GM12875 (cell line): Measurements from ENCODE around the gene KCNJ10.

ENCODE experiments used
- H3K4me3 ChIP-seq: one replicate; pipeline ENCODE4 v1.5.1; 2011; ENCODE audit warnings: low read depth, low read length, control low read depth
- TF ChIP-seq, protein P1 (sequence below): IDR thresholded peaks from 2 replicates; pipeline ENCODE4 v1.5.1; 2011; ENCODE audit warnings: low read depth, mild to moderate bottlenecking, control low read depth, inconsistent platforms, low read length, moderate library complexity, borderline replicate concordance; ENCODE audit not compliant: insufficient read depth

KCNJ10 gene

GRCh38 chr1:160020196-160020595, 49.8 kb downstream of the KCNJ10 start:
- H3K4me3 ChIP-seq = no peak overlapping the region
- TF ChIP-seq, protein P1, sequence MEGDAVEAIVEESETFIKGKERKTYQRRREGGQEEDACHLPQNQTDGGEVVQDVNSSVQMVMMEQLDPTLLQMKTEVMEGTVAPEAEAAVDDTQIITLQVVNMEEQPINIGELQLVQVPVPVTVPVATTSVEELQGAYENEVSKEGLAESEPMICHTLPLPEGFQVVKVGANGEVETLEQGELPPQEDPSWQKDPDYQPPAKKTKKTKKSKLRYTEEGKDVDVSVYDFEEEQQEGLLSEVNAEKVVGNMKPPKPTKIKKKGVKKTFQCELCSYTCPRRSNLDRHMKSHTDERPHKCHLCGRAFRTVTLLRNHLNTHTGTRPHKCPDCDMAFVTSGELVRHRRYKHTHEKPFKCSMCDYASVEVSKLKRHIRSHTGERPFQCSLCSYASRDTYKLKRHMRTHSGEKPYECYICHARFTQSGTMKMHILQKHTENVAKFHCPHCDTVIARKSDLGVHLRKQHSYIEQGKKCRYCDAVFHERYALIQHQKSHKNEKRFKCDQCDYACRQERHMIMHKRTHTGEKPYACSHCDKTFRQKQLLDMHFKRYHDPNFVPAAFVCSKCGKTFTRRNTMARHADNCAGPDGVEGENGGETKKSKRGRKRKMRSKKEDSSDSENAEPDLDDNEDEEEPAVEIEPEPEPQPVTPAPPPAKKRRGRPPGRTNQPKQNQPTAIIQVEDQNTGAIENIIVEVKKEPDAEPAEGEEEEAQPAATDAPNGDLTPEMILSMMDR = no peak

DNA sequence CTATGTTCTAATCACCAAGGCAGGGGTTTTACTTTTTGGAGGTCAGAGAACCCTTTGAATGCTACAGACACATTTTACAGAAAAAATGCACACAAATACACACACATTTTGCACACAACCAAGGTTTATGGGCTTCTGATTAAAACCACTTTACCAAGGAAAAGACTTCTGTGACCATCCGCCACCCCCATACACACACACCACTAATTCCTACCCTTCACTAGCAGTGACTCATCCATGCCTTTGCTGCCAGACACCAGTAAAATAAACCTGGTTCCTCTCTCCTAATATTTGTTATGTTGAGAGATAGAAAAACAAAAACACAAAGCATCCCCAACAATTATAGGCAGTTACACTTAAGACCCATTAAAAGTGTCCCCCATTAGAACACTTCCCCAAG, 51.1 kb downstream of the KCNJ10 start:
- TF ChIP-seq, protein P1 = no peak
- H3K4me3 ChIP-seq = no peak overlapping the region

- TF ChIP-seq, protein P1 = no peak
Observed at GRCh38 chr1:160018347-160018746, 51.6 kb downstream of the KCNJ10 start.

DNA sequence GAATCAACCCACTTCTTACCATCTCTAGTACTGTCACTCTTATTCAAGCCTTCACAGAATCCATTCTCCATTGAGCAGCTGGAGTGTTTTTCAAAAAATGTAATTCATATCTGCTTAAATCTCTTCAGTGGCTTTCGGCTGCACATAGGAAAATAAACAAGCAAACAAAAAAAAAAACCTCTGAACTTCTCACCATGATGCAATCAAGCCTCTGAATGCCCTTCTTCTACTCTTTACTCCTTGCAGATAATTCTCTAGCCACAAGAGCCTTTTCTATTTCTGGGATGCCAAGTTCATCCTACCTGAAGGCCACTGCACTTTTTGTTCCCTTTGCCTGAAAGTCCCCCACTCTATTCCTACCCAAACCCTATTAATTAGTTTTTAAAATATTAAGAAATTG, 52.4 kb downstream of the KCNJ10 start:
- TF ChIP-seq, protein P1 = no peak
- H3K4me3 ChIP-seq = no peak overlapping the region

More at GRCh38 chr1:160018347-160018746, 51.6 kb downstream of the KCNJ10 start:
- no peak overlapping the region for H3K4me3 ChIP-seq

DNA sequence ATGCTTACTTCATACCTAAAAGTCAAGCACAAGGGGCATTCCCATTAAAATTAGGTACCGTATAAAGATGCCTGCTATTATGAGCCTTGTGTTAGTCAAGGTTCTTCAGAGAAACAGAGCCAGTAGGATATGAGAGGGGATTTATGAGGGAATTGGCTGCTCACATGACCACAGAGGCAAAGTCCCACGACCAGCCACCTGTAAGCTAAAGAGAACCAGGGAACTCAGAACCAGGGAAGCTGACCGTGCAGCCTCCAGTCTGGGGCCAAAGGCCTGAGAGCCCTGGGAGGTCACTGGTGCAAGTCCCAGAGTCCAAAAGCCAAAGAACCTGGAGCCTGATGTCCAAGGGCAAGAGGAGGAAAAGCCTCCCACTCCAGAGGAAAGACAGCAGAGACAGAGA, 58.2 kb downstream of the KCNJ10 start:
- no peak overlapping the region for H3K4me3 ChIP-seq
- TF ChIP-seq, protein P1 = no peak

DNA sequence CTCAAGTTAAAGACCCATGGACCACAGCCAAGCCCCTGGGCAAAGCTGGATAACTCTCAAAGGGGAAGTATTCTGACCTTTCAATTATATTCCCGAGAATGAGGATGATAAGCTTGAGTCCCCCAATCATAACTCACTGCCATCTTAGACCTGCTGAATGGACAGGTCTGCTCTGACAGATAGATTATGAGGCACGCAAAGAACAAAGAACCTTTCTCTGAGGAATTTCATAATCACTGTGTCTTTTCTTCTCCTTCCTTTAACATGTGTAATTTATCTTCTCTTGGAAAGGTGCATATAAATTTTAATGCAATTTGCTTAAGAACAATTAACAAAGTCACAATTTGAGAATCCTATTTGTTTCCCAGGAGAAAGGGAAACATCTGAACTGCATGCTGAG, 60.2 kb downstream of the KCNJ10 start:
- H3K4me3 ChIP-seq = no peak overlapping the region

DNA sequence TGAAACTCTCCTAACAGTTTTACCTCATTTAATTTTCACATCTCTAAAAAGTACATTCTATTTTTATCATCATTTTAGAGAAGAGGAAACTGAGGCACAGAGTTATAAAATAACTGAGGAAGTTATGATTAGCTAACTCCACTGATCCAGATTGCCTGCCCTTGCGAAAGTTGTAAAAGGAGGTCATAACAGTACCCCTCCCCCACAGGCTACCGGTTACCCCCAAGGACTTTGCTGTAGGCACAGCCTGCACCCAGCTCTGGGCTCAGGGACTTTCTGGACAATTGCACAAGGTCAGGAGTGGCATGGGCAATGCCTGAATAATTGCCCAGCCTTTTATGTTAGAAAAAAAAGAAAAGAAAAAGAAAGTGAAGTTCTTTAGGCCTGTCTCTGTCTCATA, 60.9 kb downstream of the KCNJ10 start:
- TF ChIP-seq, protein P1 = no peak

More for the DNA sequence above, 60.2 kb downstream of the KCNJ10 start:
- TF ChIP-seq, protein P1 = no peak

More for the DNA sequence above, 60.9 kb downstream of the KCNJ10 start:
- no peak overlapping the region for H3K4me3 ChIP-seq
